ENCODE data around the gene TSPAN15.
"Not testable (repeated sequence)": the region's sequence is repeated elsewhere in the genome, so short reads cannot be mapped to it uniquely, and the experiment has no call there.

TSPAN15 gene

GRCh38 chr10:69527961-69528360, 76.7 kb downstream of the TSPAN15 start:
- TF ChIP-seq, protein P1, sequence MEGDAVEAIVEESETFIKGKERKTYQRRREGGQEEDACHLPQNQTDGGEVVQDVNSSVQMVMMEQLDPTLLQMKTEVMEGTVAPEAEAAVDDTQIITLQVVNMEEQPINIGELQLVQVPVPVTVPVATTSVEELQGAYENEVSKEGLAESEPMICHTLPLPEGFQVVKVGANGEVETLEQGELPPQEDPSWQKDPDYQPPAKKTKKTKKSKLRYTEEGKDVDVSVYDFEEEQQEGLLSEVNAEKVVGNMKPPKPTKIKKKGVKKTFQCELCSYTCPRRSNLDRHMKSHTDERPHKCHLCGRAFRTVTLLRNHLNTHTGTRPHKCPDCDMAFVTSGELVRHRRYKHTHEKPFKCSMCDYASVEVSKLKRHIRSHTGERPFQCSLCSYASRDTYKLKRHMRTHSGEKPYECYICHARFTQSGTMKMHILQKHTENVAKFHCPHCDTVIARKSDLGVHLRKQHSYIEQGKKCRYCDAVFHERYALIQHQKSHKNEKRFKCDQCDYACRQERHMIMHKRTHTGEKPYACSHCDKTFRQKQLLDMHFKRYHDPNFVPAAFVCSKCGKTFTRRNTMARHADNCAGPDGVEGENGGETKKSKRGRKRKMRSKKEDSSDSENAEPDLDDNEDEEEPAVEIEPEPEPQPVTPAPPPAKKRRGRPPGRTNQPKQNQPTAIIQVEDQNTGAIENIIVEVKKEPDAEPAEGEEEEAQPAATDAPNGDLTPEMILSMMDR (conservative IDR thresholded peaks at IDR 0.05; ENCODE audit: low read length) = no peak
- H3K4me3 ChIP-seq (ENCODE audit: low read length) = no peak overlapping the region

GRCh38 chr10:69533658-69534057, 82.4 kb downstream of the TSPAN15 start:
- no peak for DNase-seq (ENCODE audit: low read depth)
- TF ChIP-seq, protein P1 (conservative IDR thresholded peaks at IDR 0.05; ENCODE audit: low read length) = no peak
- no peak overlapping the region for H3K4me3 ChIP-seq (ENCODE audit: low read length)

More at GRCh38 chr10:69527961-69528360, 76.7 kb downstream of the TSPAN15 start:
- no peak for DNase-seq (ENCODE audit: low read depth)

- not testable (repeated sequence) for H3K4me3 ChIP-seq (ENCODE audit: low read length); DNase-seq (ENCODE audit: low read depth)
These were observed 85.3 kb downstream of the TSPAN15 start for GRCh38 chr10:69536521-69536920.

GRCh38 chr10:69537449-69537848, 86.2 kb downstream of the TSPAN15 start:
- TF ChIP-seq, protein P1 (conservative IDR thresholded peaks at IDR 0.05; ENCODE audit: low read length) = no peak
- no peak overlapping the region for H3K4me3 ChIP-seq (ENCODE audit: low read length)
- DNase-seq (ENCODE audit: low read depth) = no peak

DNA sequence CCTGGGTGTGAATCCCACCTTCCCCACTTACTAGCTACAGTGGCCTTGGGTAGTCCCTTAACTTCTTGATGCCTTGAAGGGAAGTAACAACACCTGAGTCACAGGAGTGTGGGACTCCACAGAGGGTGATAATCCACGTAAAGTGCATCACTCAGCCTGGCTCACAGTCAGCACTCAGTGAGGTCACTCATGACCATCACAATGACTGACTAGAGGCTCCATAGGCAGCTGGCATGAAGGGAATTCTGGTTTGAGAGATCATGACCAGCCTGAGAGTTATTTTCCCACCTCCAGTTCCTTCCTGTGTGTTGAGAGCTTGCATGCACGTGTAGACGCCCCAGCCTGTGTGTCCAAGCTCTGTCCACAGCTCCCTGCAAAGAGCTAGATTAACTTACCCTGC, 87.2 kb downstream of the TSPAN15 start:
- no peak overlapping the region for H3K4me3 ChIP-seq (ENCODE audit: low read length)
- TF ChIP-seq, protein P1 (conservative IDR thresholded peaks at IDR 0.05; ENCODE audit: low read length) = no peak
- DNase-seq (ENCODE audit: low read depth) = no peak

- TF ChIP-seq, protein P1 (conservative IDR thresholded peaks at IDR 0.05; ENCODE audit: low read length) = no peak
These were observed 90.2 kb downstream of the TSPAN15 start for GRCh38 chr10:69541463-69541862.

GRCh38 chr10:69549959-69550358, 98.7 kb downstream of the TSPAN15 start:
- TF ChIP-seq, protein P1 (conservative IDR thresholded peaks at IDR 0.05; ENCODE audit: low read length) = no peak
- DNase-seq (ENCODE audit: low read depth) = no peak
- H3K4me3 ChIP-seq (ENCODE audit: low read length) = no peak overlapping the region

More at GRCh38 chr10:69541463-69541862, 90.2 kb downstream of the TSPAN15 start:
- H3K4me3 ChIP-seq (ENCODE audit: low read length) = no peak overlapping the region
- no peak for DNase-seq (ENCODE audit: low read depth)

DNA sequence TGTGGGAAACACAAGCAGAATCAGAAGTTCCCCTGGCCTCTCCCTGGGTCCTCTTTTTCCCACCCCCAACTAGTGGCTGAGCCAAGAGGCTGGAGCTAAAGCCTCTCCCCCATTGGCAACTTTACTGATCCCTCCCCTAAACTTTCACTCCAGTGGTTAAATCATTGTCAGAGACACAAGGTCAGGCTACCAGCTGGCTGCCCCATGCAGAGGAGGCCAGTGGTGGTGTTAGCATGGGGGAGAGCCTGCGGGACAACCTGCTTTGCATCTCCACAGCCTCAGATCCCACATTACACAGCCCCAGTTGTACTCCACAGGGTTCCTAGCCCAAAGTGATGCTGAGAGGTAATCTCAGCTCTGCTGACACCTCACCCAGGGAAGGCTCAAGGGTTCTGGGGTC, 101.0 kb downstream of the TSPAN15 start:
- TF ChIP-seq, protein P1 (conservative IDR thresholded peaks at IDR 0.05; ENCODE audit: low read length) = no peak
- DNase-seq (ENCODE audit: low read depth) = no peak
- no peak overlapping the region for H3K4me3 ChIP-seq (ENCODE audit: low read length)
